HEK293 (cell line): ENCODE measurements around the gene TPM4.

Experiments used
- CTCF ChIA-PET: fragments of 350-600 bp; formaldehyde crosslinking; extraction: SDS; loops from one replicate; lab custom pipeline; 2021; ENCODE audit warnings: antibody characterized with exemption; lab: Yijun Ruan, JAX
- POLR2A ChIA-PET: fragments of 300-600 bp; formaldehyde crosslinking; extraction: SDS; loops from one replicate; lab custom pipeline; 2020; ENCODE audit warnings: antibody characterized with exemption, inconsistent platforms; lab: Yijun Ruan, JAX
- H3K27ac ChIP-seq: fragments of 200-500 bp; sonication (Bioruptor generic); 2 replicates; pipeline ENCODE4 v1.5.1; 2014; ENCODE audit warnings: low read depth, low read length, control low read depth, inconsistent platforms; ENCODE audit errors: extremely low read depth
- H3K36me3 ChIP-seq, 2 experiments: fragments of 200-500 bp in 1 of 2; sonication (Bioruptor generic) in 1 of 2; 1 replicate in 1 of 2; 2 replicates in 1 of 2; pipeline ENCODE4 v1.5.1; 2014 to 2017; ENCODE audit warnings: inconsistent platforms in 2 of 2, low read length in 2 of 2; ENCODE audit not compliant: control insufficient read depth in 2 of 2, insufficient read depth in 1 of 2
- H3K4me1 ChIP-seq: fragments of 200-500 bp; sonication (Bioruptor generic); 2 replicates; pipeline ENCODE4 v1.5.1; 2014; ENCODE audit warnings: mild to moderate bottlenecking, low read length, inconsistent platforms; ENCODE audit not compliant: control insufficient read depth, insufficient read depth
- H3K4me3 ChIP-seq: 2 replicates; pipeline ENCODE4 v1.5.1; 2011; ENCODE audit warnings: low read depth, mild to moderate bottlenecking, control low read depth, low read length, moderate library complexity
- H3K9me3 ChIP-seq: fragments of 200-500 bp; sonication (Bioruptor generic); 2 replicates; pipeline ENCODE4 v1.5.1; 2014; ENCODE audit warnings: low read depth, low read length, inconsistent platforms; ENCODE audit not compliant: control insufficient read depth, insufficient read depth
- AEBP2 ChIP-seq: fragments of 450-650 bp; formaldehyde crosslinking; IDR thresholded peaks from 2 replicates; pipeline ENCODE4 v1.5.1; 2016; ENCODE audit warnings: missing biosample characterization, missing genetic modification characterization, borderline replicate concordance
- BCL11B ChIP-seq: fragments of 450-650 bp; formaldehyde crosslinking; IDR thresholded peaks from 2 replicates; pipeline ENCODE4 v1.5.1; 2016; ENCODE audit warnings: low read depth, missing biosample characterization, missing genetic modification characterization
- GFI1B ChIP-seq: fragments of 450-650 bp; formaldehyde crosslinking; IDR thresholded peaks from 2 replicates; pipeline ENCODE4 v1.5.1; 2016; ENCODE audit warnings: missing biosample characterization, missing genetic modification characterization
- GLI2 ChIP-seq: fragments of 450-650 bp; formaldehyde crosslinking; IDR thresholded peaks from 2 replicates; pipeline ENCODE4; 2017; ENCODE audit warnings: missing biosample characterization, missing genetic modification characterization, low read depth, borderline replicate concordance
- MYNN ChIP-seq: fragments of 450-650 bp; formaldehyde crosslinking; IDR thresholded peaks from 2 replicates; pipeline ENCODE4 v1.5.1; 2016; ENCODE audit warnings: missing biosample characterization, missing genetic modification characterization, borderline replicate concordance
- PRDM10 ChIP-seq: fragments of 450-650 bp; formaldehyde crosslinking; IDR thresholded peaks from 2 replicates; pipeline ENCODE4 v1.5.1; 2016; ENCODE audit warnings: missing biosample characterization, missing genetic modification characterization
- TRIM28 ChIP-seq: IDR thresholded peaks from 2 replicates; pipeline ENCODE4 v1.6.1; 2011; ENCODE audit warnings: low read length, control low read depth, borderline replicate concordance
- TSHZ1 ChIP-seq: fragments of 450-650 bp; formaldehyde crosslinking; IDR thresholded peaks from 2 replicates; pipeline ENCODE4 v1.5.1; 2016; ENCODE audit warnings: missing biosample characterization, missing genetic modification characterization, borderline replicate concordance
- YY1 ChIP-seq: fragments of 450-650 bp; formaldehyde crosslinking; IDR thresholded peaks from 2 replicates; pipeline ENCODE4 v1.5.1; 2018; ENCODE audit warnings: missing biosample characterization, missing genetic modification characterization
- ZNF16 ChIP-seq: fragments of 450-650 bp; formaldehyde crosslinking; IDR thresholded peaks from 2 replicates; pipeline ENCODE4 v1.5.1; 2016; ENCODE audit warnings: low read depth, missing biosample characterization, missing genetic modification characterization
- ZNF248 ChIP-seq: fragments of 450-650 bp; formaldehyde crosslinking; IDR thresholded peaks from 2 replicates; pipeline ENCODE4 v1.5.1; 2017; ENCODE audit warnings: missing biosample characterization, missing genetic modification characterization
- ZNF404 ChIP-seq: fragments of 450-650 bp; formaldehyde crosslinking; IDR thresholded peaks from 2 replicates; pipeline ENCODE4 v1.5.1; 2017; ENCODE audit warnings: missing biosample characterization, missing genetic modification characterization
- ZNF558 ChIP-seq: fragments of 450-650 bp; formaldehyde crosslinking; IDR thresholded peaks from 2 replicates; pipeline ENCODE4 v1.5.1; 2016; ENCODE audit warnings: missing biosample characterization, missing genetic modification characterization
- ZNF585B ChIP-seq: fragments of 450-650 bp; formaldehyde crosslinking; IDR thresholded peaks from 2 replicates; pipeline ENCODE4 v1.5.1; 2016; ENCODE audit warnings: missing biosample characterization, missing genetic modification characterization
- ZNF629 ChIP-seq: fragments of 450-650 bp; formaldehyde crosslinking; IDR thresholded peaks from 2 replicates; pipeline ENCODE4 v1.5.1; 2017; ENCODE audit warnings: missing biosample characterization, missing genetic modification characterization
- ZNF658 ChIP-seq: fragments of 450-650 bp; formaldehyde crosslinking; IDR thresholded peaks from 2 replicates; pipeline ENCODE4; 2016; ENCODE audit warnings: missing biosample characterization, missing genetic modification characterization
- ZNF707 ChIP-seq: fragments of 450-650 bp; formaldehyde crosslinking; IDR thresholded peaks from 2 replicates; pipeline ENCODE4 v1.5.1; 2016; ENCODE audit warnings: missing biosample characterization, missing genetic modification characterization
- ZNF76 ChIP-seq: fragments of 450-650 bp; formaldehyde crosslinking; IDR thresholded peaks from 2 replicates; pipeline ENCODE4; 2016; ENCODE audit warnings: low read depth, missing biosample characterization, missing genetic modification characterization, borderline replicate concordance
- ZNF768 ChIP-seq: fragments of 450-650 bp; formaldehyde crosslinking; IDR thresholded peaks from 2 replicates; pipeline ENCODE4 v1.5.1; 2018; ENCODE audit warnings: missing biosample characterization, mild to moderate bottlenecking, missing genetic modification characterization
- ZNF785 ChIP-seq: fragments of 450-650 bp; formaldehyde crosslinking; IDR thresholded peaks from 2 replicates; pipeline ENCODE4 v1.5.1; 2016; ENCODE audit warnings: missing biosample characterization, missing genetic modification characterization
- ZNF837 ChIP-seq: fragments of 450-650 bp; formaldehyde crosslinking; IDR thresholded peaks from 2 replicates; pipeline ENCODE4 v1.5.1; 2016; ENCODE audit warnings: missing biosample characterization, missing genetic modification characterization
- ZSCAN30 ChIP-seq: fragments of 450-650 bp; IDR thresholded peaks from 2 replicates; pipeline ENCODE4 v1.5.1; 2018; ENCODE audit warnings: missing biosample characterization, mild to moderate bottlenecking, missing genetic modification characterization, moderate library complexity

TPM4 gene

GRCh38 chr19:16125737-16126495, 49.6 kb downstream of the TPM4 start:
- TF ChIP-seq ZNF76 (tag by site-specific recombination) (no peak), ZNF629 (tag by site-specific recombination) (no peak), ZNF785 (no peak), BCL11B (tag by site-specific recombination) (no peak), TSHZ1 (tag by site-specific recombination) (no peak), GFI1B (tag by site-specific recombination) (no peak), YY1 (tag by site-specific recombination) (no peak), ZNF707 (no peak), ZNF16 (tag by site-specific recombination) (no peak), PRDM10 (tag by site-specific recombination) (no peak), ZSCAN30 (tag by site-specific recombination) (no peak)
- TF ChIP-seq, all 188 proteins: peak for 0
- H3K4me1 ChIP-seq: no peaks in the 10 kb centered on the region
- H3K4me3 ChIP-seq: no peak overlapping the region
- CTCF ChIA-PET: interaction anchor here (0.7 kb wide), 1 partner anchor 15 kb away, joined by 3 read pairs; no protein-coding TSS in a partner anchor
- H3K9me3 ChIP-seq: no peaks in the 10 kb centered on the region
- POLR2A ChIA-PET: no interaction called here
- peaks cover 10 to 93% of the 10 kb centered on the region in 2 experiments for H3K36me3 ChIP-seq
- H3K27ac ChIP-seq: no peak overlapping the region

GRCh38 chr19:16127080-16127479, 50.8 kb downstream of the TPM4 start:
- TF ChIP-seq ZNF768 (0 out of 2 replicates have a peak, but pooled peaks have one; percentile 32), TRIM28 (no peak)
- no peak overlapping the region for H3K27ac ChIP-seq
- no peak overlapping the region for H3K4me3 ChIP-seq
- H3K9me3 ChIP-seq: no peaks in the 10 kb centered on the region
- POLR2A ChIA-PET: no interaction called here
- CTCF ChIA-PET: interaction anchor here (0.5 kb wide), 1 partner anchor 120 kb away, joined by 3 read pairs; no protein-coding TSS in a partner anchor
- H3K36me3 ChIP-seq: peaks cover 16 to 93% of the 10 kb centered on the region in 2 experiments; a peak in 2 of 3 replicates
- H3K4me1 ChIP-seq: no peaks in the 10 kb centered on the region

- no peaks in the 10 kb centered on the region for H3K4me1 ChIP-seq
- H3K4me3 ChIP-seq: no peak overlapping the region
- no peaks in the 10 kb centered on the region for H3K9me3 ChIP-seq
- ChIA-PET POLR2A (no interaction called here), CTCF (interaction anchor here (0.7 to 1.2 kb wide), 3 partner anchors 17 to 1555 kb away, joined by 3 to 4 read pairs (median 3); partner anchors contain the start of gene RAB8A)
- H3K27ac ChIP-seq: no peak overlapping the region
- H3K36me3 ChIP-seq: peaks cover 16 to 93% of the 10 kb centered on the region in 2 experiments; a peak in 2 of 3 replicates
- no peak for TF ChIP-seq ZNF585B
- TF ChIP-seq ZNF558 (tag by site-specific recombination): no peak
- TF ChIP-seq ZNF658 (tag by site-specific recombination): no peak
- TF ChIP-seq ZSCAN30 (tag by site-specific recombination): no peak
- TF ChIP-seq YY1 (tag by site-specific recombination): no peak
- TF ChIP-seq ZNF248 (tag by site-specific recombination): no peak
- TF ChIP-seq AEBP2 (tag by site-specific recombination): no peak
- no peak for TF ChIP-seq MYNN (tag by site-specific recombination)
- no peak for TF ChIP-seq GLI2 (tag by site-specific recombination)
- TF ChIP-seq ZNF837 (tag by site-specific recombination): no peak
- TF ChIP-seq ZNF404 (tag by site-specific recombination): no peak
These were observed 51.6 kb downstream of the TPM4 start for GRCh38 chr19:16127776-16128371.
